ENCODE measurements around the gene TREML2.
"Not testable (repeated sequence)": the region's sequence is repeated elsewhere in the genome, so short reads cannot be mapped to it uniquely, and the experiment has no call there.

The TREML2 gene

DNA sequence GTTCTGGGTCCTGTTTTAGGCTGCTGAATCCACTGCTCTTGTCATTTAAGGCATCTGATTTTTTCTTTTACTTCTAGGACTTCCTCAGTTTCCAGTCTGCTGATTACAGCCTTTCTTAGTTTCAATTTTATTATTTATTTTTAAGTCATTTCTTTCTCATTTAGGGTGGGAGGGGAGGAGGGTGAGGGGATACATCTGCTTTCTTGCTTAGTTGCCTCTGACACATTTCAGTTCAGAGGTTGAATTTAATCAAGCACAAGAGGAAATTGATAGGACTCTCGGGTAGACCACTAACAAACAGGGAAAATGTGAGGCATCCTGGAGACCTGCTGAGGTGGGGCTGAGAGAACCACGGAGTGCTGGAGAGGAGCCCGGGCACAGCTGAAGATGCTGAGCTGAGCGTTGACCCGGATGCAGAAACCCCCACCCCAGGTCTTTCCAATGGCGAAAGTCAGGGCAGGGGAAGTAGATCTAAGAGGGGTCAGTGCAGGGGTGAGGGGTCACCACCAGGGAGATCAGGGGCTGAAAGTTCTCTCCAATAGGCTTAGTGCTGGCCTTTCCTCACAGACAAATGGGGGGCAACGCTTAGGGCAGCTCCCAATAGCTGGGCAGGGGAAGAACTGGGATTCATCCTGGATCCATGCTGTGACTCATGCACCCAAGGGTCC lies 7.6 kb upstream of the TREML2 start:
- DNase-seq (ENCODE audit: low spot score), result no peak

GRCh38 chr6:41204156-41204555 lies 3.2 kb upstream of the TREML2 start:
- no peak for DNase-seq (ENCODE audit: low spot score)

GRCh38 chr6:41201764-41202173 lies 820 bp upstream of the TREML2 start:
- DNase-seq (ENCODE audit: low spot score), result peak; percentile 64

- peak; percentile 63 for DNase-seq (ENCODE audit: low spot score)
Observed at GRCh38 chr6:41200296-41200900, 551 bp downstream of the TREML2 start.

- peak; percentile 59 for DNase-seq (ENCODE audit: low spot score)
Observed at GRCh38 chr6:41199552-41200246, 1.2 kb downstream of the TREML2 start.

GRCh38 chr6:41197234-41197633 lies 3.7 kb downstream of the TREML2 start:
- no peak for DNase-seq (ENCODE audit: low spot score)

DNA sequence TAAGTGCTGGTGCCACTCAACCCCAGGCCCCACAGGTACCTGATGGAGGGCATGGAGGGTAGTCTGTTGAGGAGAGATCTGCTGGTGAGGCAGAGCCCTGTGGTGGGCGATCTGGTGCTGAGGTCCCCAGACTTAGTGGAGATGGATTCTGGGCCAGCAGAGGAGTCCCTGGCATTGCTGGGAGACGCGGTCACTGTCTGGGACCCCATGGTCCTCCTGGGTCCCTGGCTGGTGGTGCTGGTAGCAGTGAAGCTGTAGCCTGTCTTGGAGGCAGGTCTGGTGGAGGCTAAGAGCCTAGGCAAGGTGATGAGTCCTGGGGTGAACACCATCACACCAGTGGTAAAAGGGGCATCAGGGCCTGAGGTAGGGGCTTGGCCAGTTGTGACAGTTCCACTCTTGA lies 6.6 kb downstream of the TREML2 start:
- DNase-seq (ENCODE audit: low spot score), result no peak

DNA sequence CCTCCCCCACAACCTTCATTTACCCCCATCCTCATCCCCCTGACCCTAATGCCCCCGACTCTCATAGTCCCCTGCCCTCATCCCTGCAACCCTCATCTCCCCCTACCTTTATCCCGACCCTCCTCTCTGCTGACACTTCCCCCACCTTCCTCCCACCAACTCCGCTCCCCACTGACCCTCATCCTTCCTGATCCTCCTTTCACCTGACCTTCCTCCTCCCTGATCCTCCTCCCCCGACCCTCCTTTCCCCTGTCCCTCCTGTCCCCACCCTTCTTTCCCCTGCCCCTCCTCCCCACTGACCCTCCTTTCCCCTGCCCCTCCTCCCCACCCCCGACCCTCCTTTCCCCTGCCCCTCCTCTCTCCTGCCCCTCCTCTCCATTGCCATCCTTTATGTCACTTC lies 7.1 kb downstream of the TREML2 start:
- DNase-seq (ENCODE audit: low spot score), result no peak

GRCh38 chr6:41193171-41193734 lies 7.7 kb downstream of the TREML2 start:
- no peak for DNase-seq (ENCODE audit: low spot score)

DNA sequence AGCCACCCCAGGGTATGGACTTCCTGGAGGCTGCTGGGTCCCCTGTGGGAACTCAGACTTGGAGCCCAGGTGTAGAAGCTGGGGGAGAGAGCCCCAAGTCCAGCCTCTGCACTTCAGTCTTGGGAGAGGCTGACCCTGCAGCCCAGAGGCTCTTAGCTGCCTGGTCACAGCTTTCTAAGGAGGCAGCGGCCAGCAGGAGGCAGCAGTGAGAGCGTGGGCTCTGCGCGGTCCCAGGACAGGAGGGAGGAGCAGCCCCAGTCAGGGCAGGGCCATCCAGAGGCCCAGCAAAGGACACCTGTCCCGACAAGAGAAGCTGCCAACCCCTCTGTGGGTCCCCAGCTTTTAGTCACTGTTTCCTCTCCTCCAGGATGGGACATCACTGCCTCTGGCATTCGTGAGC lies 9.4 kb downstream of the TREML2 start:
- DNase-seq (ENCODE audit: low spot score), result peak; percentile 24

GRCh38 chr6:41190791-41191190 lies 10.2 kb downstream of the TREML2 start:
- no peak for DNase-seq (ENCODE audit: low spot score)

DNA sequence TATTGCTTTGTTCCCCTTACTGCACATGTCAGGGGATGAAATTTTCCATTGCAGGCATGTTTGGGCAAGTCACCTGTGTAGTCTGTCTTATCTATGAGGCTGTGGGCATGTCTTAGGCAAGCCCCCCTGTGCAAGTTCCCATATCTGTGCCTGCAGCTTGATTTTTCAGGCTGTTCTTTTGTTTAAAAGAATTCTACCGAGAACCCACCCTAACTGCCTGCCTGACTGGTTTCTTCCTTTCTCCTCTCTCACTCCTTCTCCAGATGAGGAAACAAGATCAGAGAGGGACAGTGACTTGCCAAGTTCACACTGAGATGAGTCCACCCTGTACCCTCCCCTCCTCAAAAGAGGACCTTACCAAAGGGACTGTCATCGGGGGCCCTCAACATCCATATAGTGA lies 11.0 kb downstream of the TREML2 start:
- no peak for DNase-seq (ENCODE audit: low spot score)

DNA sequence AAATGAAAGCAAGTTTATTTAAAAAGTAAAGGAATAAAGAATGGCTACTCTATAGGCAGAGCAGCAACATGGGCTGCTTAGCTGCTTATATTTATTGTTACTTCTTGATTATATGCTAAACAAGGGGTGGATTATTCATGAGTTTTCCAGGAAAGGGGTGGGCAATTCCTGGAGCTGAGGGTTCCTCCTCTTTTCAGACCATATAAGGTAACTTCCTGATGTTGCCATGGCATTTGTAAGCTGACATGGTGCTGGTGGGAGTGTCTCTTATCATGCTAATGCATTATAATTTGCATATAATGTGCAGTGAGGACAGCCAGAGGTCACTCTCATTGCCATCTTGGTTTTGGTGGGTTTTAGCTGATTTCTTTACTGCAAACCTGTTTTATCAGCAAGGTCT lies 11.9 kb downstream of the TREML2 start:
- DNase-seq (ENCODE audit: low spot score), result not testable (repeated sequence)

DNA sequence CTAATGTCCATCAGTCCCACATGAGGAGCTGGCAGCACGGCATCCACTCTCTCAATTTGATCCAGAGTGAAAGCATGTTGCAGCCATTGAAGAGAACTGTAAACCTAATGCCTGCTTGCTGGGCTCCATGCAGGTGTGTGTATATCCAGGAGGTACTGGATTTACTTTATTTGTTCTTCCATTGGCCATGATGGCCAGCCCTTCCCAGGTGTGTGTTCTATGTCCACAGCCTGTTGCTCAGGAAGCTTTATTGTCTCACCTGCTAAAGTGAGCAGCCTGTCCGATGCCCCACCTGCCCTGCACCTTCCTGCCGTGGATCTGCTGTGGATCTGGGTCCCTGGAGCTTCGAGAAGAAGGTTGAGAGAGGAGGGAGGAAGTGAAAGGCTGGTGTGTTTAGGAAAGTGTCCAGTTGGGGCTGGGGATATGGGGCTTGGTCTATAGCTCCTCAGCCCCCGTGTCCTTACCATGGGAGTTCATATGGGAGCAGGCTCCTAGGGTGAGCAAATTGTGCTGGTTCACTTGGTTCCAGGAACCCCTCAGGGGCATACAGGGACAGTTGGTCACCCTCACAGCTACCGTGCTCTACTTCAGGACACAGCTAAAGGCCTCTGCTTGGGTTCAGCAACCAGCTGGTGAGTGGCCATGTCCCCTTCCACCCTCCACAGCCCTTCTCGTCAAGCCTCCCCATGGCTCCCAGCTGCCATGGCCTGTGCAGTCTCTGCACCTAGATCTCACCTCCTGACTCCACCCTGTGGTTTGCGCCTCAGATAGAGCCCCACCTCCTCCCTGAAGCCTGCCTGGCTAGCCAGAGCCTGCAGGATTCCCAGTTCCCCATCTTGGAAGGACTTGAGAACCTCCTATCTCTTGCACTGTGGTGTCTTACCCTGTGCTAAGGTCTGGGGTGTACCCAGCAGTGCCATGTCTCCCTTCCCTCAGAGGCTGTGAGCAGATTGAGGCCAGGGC lies 12.7 kb downstream of the TREML2 start:
- no peak for DNase-seq (ENCODE audit: low spot score)

DNA sequence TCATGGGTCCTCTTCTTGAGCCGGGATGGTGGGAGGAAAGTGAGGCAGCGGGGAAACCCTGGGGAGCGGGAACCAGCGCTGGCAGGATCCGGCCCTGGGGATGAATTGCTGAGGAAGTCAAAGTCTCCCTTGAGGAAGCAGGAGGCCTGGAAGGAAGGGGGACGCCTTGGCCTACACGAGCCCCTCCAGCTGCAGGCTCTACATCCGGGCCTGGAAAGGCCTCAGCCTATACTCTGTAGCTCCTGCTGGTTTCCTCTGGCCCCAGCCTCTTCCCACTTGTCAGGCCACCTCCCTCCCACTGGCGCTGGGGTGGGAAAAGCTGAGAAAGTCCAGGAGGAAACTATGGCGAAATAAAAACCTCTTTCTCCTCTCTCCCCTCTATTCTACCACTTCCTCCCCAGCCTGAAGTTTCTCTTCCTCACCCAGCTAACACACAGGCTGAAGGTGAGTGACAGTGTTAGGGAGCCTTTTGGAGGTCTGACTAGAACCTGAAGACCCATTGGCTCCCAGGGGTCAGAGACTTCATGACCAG lies 14.9 kb downstream of the TREML2 start:
- DNase-seq (ENCODE audit: low spot score), result no peak

DNA sequence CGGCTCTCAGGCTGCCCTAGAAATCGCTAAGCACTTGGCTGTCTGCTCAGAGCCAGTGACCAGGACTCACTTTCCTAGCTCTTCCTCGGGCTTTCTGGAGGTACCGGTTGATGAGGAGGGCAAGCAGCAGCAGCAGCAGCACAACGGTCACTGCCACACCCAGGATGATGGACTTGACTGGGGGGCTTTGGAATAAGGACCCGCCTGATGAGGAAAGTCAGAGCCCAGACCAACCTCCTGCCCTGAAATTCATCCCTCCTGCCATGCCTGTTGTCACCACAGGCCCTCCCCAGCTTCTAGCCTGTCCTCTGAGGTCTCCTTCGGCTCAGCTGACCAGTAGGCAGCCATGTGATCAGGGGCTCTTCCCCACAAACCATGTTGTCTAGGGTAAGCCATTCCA lies 16.2 kb downstream of the TREML2 start:
- no peak for DNase-seq (ENCODE audit: low spot score)

DNA sequence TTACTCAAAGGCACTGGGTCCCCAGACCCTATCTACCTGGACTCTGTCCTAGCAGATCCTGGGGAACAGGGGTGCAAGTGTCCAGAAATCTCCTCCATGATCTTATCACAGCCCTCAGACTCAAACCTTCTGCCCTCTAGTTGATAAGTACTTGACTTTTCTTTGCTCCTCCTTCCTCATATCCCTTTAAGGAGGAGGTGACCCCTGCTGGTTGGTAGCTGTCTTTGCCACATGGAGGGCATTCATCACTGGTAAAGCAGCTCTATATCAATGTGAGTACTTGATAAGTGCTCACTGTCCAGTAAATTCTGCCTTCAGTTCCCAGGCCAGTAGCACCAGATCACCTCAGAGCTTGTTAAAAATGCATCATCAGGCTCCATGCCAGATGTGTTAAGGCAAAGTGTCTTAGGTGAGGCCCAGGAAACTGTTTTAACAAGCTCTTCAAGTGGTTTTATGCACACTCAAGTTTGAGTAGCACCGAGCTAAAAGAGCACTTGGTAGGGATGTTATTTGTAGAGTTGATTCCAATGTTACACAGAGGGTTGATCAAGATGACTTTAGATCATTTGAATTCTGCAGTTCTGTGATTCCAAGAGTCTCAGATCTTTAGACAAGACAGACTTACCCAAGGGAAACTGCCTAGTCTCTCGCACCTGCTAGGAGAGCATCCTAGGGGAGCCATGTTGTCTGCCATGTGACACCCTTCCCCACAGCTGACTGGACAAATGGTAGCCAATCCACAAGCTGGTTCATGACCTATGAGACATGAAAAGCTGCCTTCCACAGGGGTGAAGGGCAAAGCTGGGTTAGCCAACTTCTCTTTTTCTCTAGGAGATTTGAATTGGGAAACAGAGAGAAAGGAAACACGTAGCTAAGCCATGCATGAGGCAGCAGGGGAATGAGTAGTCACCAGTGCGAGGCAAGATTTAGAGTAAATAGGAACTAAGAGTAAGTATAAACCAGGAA lies 18.6 kb downstream of the TREML2 start:
- DNase-seq (ENCODE audit: low spot score), result peak; percentile 60

DNA sequence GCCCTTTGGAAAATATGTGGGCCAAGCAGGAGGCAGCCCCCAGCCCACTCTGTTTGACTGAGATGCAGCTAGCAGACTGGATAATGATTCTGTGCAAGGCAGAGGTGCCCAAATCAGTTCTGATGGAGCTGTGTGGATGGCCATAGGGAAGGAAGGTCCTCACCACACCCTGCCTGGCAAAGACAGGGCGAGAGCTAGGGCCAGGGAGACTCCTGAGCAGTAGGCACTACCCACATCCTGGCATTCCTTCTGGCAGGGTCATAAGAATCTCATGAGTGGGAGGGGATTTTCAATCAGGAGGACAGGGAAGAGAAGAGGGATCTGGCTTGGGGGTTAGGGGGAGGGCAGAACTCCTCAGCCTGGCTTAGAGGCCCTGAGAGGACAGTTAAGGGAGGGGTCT lies 19.4 kb downstream of the TREML2 start:
- DNase-seq (ENCODE audit: low spot score), result no peak

- no peak for DNase-seq (ENCODE audit: low spot score)
Observed at GRCh38 chr6:41179163-41179562, 21.8 kb downstream of the TREML2 start.

GRCh38 chr6:41177695-41178094 lies 23.3 kb downstream of the TREML2 start:
- no peak for DNase-seq (ENCODE audit: low spot score)

DNA sequence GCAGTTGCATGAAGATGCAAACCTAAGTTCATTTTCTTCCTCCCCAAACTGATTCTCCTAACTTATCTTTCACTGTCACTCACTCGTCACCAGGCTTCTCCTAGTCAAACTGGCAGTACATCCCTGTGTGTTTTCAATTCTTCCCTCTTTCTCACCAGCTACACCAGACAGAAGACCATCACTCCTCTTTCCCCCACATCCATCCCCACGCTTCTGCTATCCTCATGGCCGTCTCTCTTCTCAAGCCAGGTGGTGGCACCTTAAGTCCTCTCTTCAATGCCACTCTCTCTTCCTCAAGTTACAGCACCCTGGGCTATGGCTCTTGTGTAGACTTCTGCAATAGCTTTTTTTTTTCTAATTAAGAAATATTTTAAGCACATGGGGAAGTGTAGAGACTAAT lies 23.7 kb downstream of the TREML2 start:
- DNase-seq (ENCODE audit: low spot score), result no peak

Data from hematopoietic multipotent progenitor cell treated with erythropoietin and hydrocortisone succinate and interleukin-3 and kit ligand, for 17 days (in vitro differentiated cells).